ENCODE data around the gene PANK4.

Gene PANK4

GRCh38 chr1:2528611-2528965, 2.2 kb upstream of the PANK4 start:
- peaks cover 19% of the 10 kb centered on the region for H3K27me3 ChIP-seq (ENCODE audit: control insufficient read depth, insufficient read depth, low read length)
- no peak overlapping the region for H3K4me3 ChIP-seq (ENCODE audit: low read length)
- H3K9ac ChIP-seq (ENCODE audit: low read length), result no peak overlapping the region
- no peaks in the 10 kb centered on the region for H3K36me3 ChIP-seq (ENCODE audit: control insufficient read depth, insufficient read depth, low read length)
- H3K27ac ChIP-seq (ENCODE audit: low read depth, low read length), result no peak overlapping the region
- peaks cover 18% of the 10 kb centered on the region for H3K4me1 ChIP-seq (ENCODE audit: control insufficient read depth, insufficient read depth, low read length)

DNA sequence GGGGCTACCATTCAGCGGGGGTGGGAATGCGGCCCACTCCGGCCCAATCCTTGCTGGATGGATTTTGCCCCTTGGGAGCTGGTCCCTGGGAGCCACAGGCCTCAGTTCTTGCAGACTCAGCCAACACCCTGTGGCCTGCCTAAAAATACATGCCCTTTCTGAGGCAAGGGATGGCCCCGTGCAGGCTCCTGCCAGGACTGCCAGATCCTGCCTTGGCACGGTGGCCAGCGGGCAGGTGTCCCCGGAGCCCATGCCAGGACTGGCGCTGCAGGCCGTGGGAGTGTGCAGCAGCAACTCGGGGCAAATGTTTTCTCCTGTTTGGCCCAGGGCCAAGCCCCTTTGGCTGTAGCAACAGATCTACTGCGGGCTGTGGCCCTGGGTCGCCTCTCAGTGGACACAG, 1.6 kb upstream of the PANK4 start:
- no peak overlapping the region for H3K4me3 ChIP-seq (ENCODE audit: low read length)
- no peak overlapping the region for H3K27ac ChIP-seq (ENCODE audit: low read depth, low read length)
- no peak overlapping the region for H3K9ac ChIP-seq (ENCODE audit: low read length)
- no peaks in the 10 kb centered on the region for H3K36me3 ChIP-seq (ENCODE audit: control insufficient read depth, insufficient read depth, low read length)
- peaks cover 19% of the 10 kb centered on the region for H3K27me3 ChIP-seq (ENCODE audit: control insufficient read depth, insufficient read depth, low read length)
- H3K4me1 ChIP-seq (ENCODE audit: control insufficient read depth, insufficient read depth, low read length), result peaks cover 18% of the 10 kb centered on the region

GRCh38 chr1:2527556-2527860, 1.1 kb upstream of the PANK4 start:
- peaks cover 19% of the 10 kb centered on the region for H3K27me3 ChIP-seq (ENCODE audit: control insufficient read depth, insufficient read depth, low read length)
- no peak overlapping the region for H3K9ac ChIP-seq (ENCODE audit: low read length)
- peaks cover 18% of the 10 kb centered on the region for H3K4me1 ChIP-seq (ENCODE audit: control insufficient read depth, insufficient read depth, low read length)
- no peaks in the 10 kb centered on the region for H3K36me3 ChIP-seq (ENCODE audit: control insufficient read depth, insufficient read depth, low read length)
- no peak overlapping the region for H3K27ac ChIP-seq (ENCODE audit: low read depth, low read length)
- no peak overlapping the region for H3K4me3 ChIP-seq (ENCODE audit: low read length)

DNA sequence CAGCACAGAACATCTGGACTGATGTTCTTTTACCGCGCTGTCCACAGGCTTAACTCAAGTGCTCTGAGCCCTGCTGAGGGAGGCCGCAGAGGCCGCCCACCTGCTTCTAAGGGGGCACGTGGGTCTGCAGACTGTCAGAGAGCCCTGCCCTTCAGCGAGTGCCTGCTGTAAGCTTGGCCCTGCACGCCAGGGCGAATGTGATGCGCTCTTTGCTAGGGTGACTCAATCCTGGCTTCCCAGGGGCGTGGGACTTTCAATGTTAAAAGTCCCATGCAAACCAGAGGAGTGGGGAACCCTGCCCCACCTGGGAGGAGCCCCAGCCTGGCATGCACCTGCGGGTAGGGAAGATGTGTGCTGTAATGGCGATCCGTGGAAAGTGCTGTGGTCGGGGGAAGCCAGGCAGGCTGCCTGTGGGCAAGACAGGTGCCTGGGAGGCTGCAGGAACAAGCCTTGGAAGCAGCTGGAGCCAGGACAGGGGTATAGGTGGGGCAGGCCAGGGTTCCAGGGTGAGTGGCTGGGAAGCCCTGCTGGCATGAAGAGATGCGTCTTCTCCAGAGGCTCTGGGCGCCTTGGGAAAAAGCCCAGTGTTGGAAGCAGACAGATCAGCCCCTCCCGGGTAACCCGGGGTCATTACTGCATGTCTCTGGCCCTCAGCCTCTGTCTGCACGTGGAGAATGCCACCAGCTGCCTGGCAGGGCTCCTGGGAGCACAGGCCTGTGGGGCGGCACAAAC, 594 bp upstream of the PANK4 start:
- H3K4me3 ChIP-seq (ENCODE audit: low read length), result peak overlapping the region; percentile 49
- no peak overlapping the region for H3K9ac ChIP-seq (ENCODE audit: low read length)

DNA sequence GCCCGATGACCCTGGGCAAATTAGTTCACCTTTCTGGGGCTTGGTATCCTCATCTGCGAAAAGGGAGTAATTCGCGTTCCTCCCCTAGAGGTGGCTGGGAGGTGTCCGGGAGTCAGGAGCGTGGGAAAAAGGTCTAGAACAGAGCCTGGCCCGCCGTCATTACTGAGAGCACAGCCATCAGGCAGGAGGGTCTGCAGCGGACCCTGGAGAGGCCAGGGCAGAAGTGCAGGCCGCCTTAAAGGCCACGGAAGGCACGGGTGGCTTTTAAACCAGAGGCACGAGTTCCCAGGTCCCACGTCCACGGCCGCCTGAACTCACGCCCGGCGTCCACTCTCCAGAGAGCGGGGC, 850 bp downstream of the PANK4 start:
- H3K36me3 ChIP-seq (ENCODE audit: control insufficient read depth, insufficient read depth, low read length), result peaks cover 4% of the 10 kb centered on the region
- H3K4me3 ChIP-seq (ENCODE audit: low read length), result peak overlapping the region; percentile 86
- peaks cover 18% of the 10 kb centered on the region for H3K4me1 ChIP-seq (ENCODE audit: control insufficient read depth, insufficient read depth, low read length)
- peak overlapping the region; percentile 30 for H3K27ac ChIP-seq (ENCODE audit: low read depth, low read length)
- peak overlapping the region; percentile 66 for H3K9ac ChIP-seq (ENCODE audit: low read length)
- peaks cover under 1% of the 10 kb centered on the region for H3K27me3 ChIP-seq (ENCODE audit: control insufficient read depth, insufficient read depth, low read length)

More for the DNA sequence above, 594 bp upstream of the PANK4 start:
- peaks cover 15% of the 10 kb centered on the region for H3K27me3 ChIP-seq (ENCODE audit: control insufficient read depth, insufficient read depth, low read length)
- H3K27ac ChIP-seq (ENCODE audit: low read depth, low read length), result no peak overlapping the region
- no peaks in the 10 kb centered on the region for H3K36me3 ChIP-seq (ENCODE audit: control insufficient read depth, insufficient read depth, low read length)
- peaks cover 18% of the 10 kb centered on the region for H3K4me1 ChIP-seq (ENCODE audit: control insufficient read depth, insufficient read depth, low read length)

DNA sequence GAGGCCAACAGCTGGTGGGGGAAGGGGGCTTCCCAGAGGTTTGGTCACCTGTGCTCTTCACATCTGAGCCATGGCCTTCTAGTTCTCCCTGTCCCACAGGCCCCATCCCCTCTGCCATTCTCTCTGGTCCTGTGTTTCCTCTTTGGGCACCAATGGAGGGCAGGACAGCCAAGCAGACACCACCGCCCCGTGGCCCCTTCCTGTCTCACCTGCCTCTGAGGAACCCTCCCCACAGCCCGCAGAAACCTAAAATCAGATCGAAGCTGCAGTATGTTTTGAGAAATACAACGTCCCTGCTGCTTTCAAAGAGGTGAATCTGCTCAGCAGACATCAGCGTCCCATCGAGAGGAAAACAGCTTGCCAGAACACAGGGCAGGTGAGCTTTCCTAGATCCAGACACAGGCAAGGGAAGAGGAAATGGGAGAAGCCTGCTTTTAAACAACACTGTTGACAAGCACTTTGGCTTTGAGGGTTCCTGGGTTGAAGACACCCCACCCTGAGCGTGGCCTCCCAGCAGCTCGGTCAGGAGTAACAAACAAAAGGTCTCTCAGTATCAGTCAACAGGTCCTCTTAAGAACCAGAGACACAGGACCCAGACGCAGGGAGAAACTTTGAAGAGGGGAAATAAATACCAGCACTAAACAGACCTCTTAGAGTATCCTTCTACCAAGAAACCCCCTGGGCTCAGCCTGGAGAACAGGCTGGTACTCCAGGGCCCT, 2.3 kb downstream of the PANK4 start:
- peak overlapping the region; percentile 86 for H3K4me3 ChIP-seq (ENCODE audit: low read length)
- peaks cover 18% of the 10 kb centered on the region for H3K4me1 ChIP-seq (ENCODE audit: control insufficient read depth, insufficient read depth, low read length)
- H3K9ac ChIP-seq (ENCODE audit: low read length), result no peak overlapping the region
- H3K36me3 ChIP-seq (ENCODE audit: control insufficient read depth, insufficient read depth, low read length), result peaks cover 12% of the 10 kb centered on the region
- no peak overlapping the region for H3K27ac ChIP-seq (ENCODE audit: low read depth, low read length)
- H3K27me3 ChIP-seq (ENCODE audit: control insufficient read depth, insufficient read depth, low read length), result no peaks in the 10 kb centered on the region

- Histone ChIP-seq H3K36me3 (ENCODE audit: control insufficient read depth, insufficient read depth, low read length) (peaks cover 19% of the 10 kb centered on the region), H3K4me1 (ENCODE audit: control insufficient read depth, insufficient read depth, low read length) (peaks cover 18% of the 10 kb centered on the region), H3K4me3 (ENCODE audit: low read length) (no peak overlapping the region), H3K27me3 (ENCODE audit: control insufficient read depth, insufficient read depth, low read length) (no peaks in the 10 kb centered on the region), H3K9ac (ENCODE audit: low read length) (no peak overlapping the region), H3K27ac (ENCODE audit: low read depth, low read length) (no peak overlapping the region)
Observed at GRCh38 chr1:2523191-2523890, 3.1 kb downstream of the PANK4 start.

GRCh38 chr1:2522230-2522629, 4.2 kb downstream of the PANK4 start:
- peaks cover 29% of the 10 kb centered on the region for H3K36me3 ChIP-seq (ENCODE audit: control insufficient read depth, insufficient read depth, low read length)
- H3K4me1 ChIP-seq (ENCODE audit: control insufficient read depth, insufficient read depth, low read length), result peaks cover 18% of the 10 kb centered on the region
- H3K4me3 ChIP-seq (ENCODE audit: low read length), result no peak overlapping the region
- no peaks in the 10 kb centered on the region for H3K27me3 ChIP-seq (ENCODE audit: control insufficient read depth, insufficient read depth, low read length)
- no peak overlapping the region for H3K9ac ChIP-seq (ENCODE audit: low read length)
- H3K27ac ChIP-seq (ENCODE audit: low read depth, low read length), result no peak overlapping the region

- H3K4me3 ChIP-seq (ENCODE audit: low read length), result no peak overlapping the region
- no peak overlapping the region for H3K9ac ChIP-seq (ENCODE audit: low read length)
- no peak overlapping the region for H3K27ac ChIP-seq (ENCODE audit: low read depth, low read length)
- H3K4me1 ChIP-seq (ENCODE audit: control insufficient read depth, insufficient read depth, low read length), result peaks cover 14% of the 10 kb centered on the region
- no peaks in the 10 kb centered on the region for H3K27me3 ChIP-seq (ENCODE audit: control insufficient read depth, insufficient read depth, low read length)
- peaks cover 42% of the 10 kb centered on the region for H3K36me3 ChIP-seq (ENCODE audit: control insufficient read depth, insufficient read depth, low read length)
Observed at GRCh38 chr1:2520806-2521205, 5.6 kb downstream of the PANK4 start.

- Histone ChIP-seq H3K4me1 (ENCODE audit: control insufficient read depth, insufficient read depth, low read length) (peaks cover 13% of the 10 kb centered on the region), H3K27me3 (ENCODE audit: control insufficient read depth, insufficient read depth, low read length) (no peaks in the 10 kb centered on the region), H3K27ac (ENCODE audit: low read depth, low read length) (no peak overlapping the region), H3K9ac (ENCODE audit: low read length) (no peak overlapping the region), H3K36me3 (ENCODE audit: control insufficient read depth, insufficient read depth, low read length) (peaks cover 42% of the 10 kb centered on the region), H3K4me3 (ENCODE audit: low read length) (no peak overlapping the region)
Observed at GRCh38 chr1:2520206-2520605, 6.2 kb downstream of the PANK4 start.

DNA sequence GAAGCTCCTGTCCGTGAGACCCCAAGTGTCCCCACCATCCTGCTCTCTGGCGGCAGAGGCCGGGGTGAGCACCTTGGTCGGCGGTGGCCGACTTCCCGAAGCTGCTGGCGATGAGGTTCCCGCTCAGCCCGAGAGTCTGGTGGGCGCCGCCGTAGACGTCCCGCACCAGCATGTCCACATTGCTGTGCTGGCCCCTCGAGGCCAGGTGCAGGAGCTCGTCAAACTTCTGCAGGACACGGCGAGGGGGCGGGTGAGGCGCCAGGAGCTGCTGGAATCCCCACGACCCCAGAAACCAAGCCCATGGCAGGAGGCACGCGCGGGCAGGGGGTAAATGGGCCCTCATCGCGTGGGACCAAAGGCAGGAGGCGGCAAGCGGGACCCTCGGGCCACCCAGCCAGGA, 6.7 kb downstream of the PANK4 start:
- Histone ChIP-seq H3K27ac (ENCODE audit: low read depth, low read length) (no peak overlapping the region), H3K36me3 (ENCODE audit: control insufficient read depth, insufficient read depth, low read length) (peaks cover 46% of the 10 kb centered on the region), H3K9ac (ENCODE audit: low read length) (no peak overlapping the region), H3K4me1 (ENCODE audit: control insufficient read depth, insufficient read depth, low read length) (peaks cover 8% of the 10 kb centered on the region), H3K4me3 (ENCODE audit: low read length) (no peak overlapping the region), H3K27me3 (ENCODE audit: control insufficient read depth, insufficient read depth, low read length) (no peaks in the 10 kb centered on the region)

GRCh38 chr1:2519029-2519685, 7.2 kb downstream of the PANK4 start:
- H3K27ac ChIP-seq (ENCODE audit: low read depth, low read length), result no peak overlapping the region
- no peak overlapping the region for H3K4me3 ChIP-seq (ENCODE audit: low read length)
- peaks cover 47% of the 10 kb centered on the region for H3K36me3 ChIP-seq (ENCODE audit: control insufficient read depth, insufficient read depth, low read length)
- no peaks in the 10 kb centered on the region for H3K27me3 ChIP-seq (ENCODE audit: control insufficient read depth, insufficient read depth, low read length)
- H3K9ac ChIP-seq (ENCODE audit: low read length), result no peak overlapping the region
- peaks cover 3% of the 10 kb centered on the region for H3K4me1 ChIP-seq (ENCODE audit: control insufficient read depth, insufficient read depth, low read length)

Measured in rectal smooth muscle tissue (tissue), 1 donor.